GM19099 (cell line): ENCODE measurements around the gene STRADB.

Experiments
- POLR2A ChIP-seq: IDR thresholded peaks from 3 replicates; pipeline ENCODE4 v1.6.1; 2011; ENCODE audit warnings: low read depth; ENCODE audit not compliant: insufficient read length; ENCODE audit errors: extremely low read depth

Gene STRADB

DNA sequence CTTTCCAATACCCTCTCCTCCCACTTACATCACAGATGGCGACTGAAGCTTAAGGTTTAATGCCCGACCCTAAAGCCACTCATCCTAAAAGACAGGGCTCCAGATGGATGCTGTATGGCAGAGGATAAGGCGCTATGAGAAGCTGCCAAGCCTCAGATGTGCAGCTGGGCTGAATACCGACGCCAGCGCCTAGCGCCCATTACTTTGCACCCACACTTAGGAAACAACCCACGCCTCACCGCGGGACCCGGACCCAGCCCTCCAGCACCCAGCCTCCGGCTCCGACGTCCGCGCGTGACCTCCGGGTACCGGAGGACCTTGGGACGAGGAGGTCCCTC lies 617 bp upstream of the STRADB start:
- no peak for TF ChIP-seq POLR2A

DNA sequence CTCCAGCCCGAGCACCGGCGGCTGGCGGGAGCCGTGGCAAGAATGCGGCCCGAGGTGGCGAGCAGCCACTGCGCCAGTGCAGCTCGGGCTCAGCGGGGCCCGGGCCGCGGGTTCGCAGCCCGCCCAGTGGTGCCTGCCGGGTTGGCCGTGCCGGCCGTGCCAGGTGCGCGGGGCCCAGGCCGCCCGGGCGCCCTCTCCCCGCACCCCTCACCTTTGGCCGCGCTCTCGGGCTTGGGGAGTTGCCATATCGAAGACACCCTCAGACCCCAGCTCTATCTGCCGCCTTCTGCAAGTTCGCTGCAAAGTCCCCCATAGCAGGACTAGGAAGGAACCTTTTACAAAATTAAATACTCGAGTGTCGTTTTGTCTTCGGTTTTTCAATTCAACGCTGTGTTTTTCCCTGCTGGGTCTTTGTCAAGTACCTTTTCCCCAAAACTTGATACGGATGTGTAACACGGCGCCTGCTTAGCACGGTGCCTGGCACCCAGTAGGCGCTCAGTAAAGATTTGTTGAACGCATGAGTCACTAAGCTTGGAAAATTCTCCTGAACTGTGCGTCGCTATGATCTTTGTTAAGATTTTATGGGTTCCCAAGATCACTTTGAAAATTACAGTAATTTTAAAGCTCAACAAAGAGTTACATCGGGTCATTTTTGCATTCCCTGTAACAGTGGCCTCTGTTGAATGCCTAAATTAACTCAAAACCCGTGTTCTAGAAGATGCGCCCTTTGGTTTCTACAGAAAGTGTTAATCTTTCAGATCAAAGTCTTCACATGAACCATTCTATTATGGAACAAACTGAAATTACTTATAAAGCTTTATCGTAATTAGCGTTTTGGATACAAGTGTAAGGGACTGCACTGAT lies 750 bp downstream of the STRADB start:
- TF ChIP-seq POLR2A, result no peak

DNA sequence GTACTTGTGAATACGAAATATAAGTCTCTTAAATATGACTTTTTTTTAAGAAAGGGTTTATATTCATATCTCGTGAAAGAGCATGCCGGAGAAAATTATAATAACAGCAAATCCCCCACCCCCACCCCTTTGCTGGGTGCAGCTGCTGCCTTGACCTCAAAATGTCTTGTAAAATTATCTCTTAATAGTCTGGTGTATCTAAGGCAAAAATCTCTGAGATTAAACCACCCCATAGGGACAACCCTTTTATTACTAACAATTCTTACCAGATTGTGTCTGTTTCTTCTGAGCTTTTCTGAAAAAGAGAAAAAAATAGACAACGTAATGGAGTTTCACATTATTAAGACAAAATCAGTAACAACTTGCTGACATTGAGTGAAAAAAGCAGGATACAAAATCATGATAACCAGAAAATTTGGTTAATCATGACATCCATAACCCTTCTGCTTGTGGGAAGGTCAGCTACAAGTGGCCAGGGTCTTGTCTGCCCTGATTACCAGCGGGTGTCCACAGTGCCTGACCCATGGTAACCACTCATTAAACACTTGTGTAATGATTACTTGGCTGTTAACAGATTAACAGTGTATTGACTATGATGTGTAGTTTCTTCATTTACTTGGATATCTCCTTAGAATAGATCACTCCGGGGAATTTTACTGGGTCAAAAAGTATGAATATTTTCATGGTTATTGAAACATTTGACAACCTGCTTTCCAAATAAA lies 1.5 kb downstream of the STRADB start:
- TF ChIP-seq POLR2A, result no peak

DNA sequence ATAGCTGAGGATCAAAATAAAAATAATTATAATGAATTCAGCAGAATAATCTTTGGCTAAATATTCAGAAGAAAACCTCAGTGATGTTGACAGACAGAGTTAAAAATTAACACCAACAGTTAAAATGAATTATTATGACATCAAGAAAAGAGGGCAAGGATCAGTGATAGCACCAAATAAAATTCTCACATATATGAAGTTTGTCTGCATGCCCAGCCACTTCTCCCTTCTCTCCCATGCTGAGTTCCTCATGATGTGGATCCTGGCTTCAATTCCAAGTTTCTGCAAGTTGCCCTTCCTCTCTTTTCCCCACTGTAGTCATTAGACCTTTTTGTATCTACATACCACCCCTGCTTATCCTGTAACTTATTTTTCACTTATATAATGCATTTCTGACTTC lies 6.8 kb downstream of the STRADB start:
- no peak for TF ChIP-seq POLR2A

DNA sequence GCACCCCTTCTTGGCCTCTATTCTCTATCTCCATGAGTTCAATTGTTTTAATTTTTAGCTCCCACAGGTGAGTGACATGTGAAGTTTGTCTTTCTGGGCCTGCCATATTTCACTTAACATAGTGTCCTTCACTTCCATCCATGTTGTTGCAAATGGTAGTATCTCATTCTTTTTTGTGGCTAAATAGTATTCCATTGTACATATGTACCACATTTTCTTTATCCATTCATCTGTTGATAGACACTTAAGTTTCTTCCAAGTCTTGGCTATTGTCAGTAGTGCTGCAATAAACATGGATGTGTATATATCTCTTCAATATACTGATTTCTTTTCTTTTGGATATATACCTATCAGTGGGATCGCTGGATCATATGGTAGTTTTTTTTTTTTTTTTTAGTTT lies 9.0 kb downstream of the STRADB start:
- no peak for TF ChIP-seq POLR2A

DNA sequence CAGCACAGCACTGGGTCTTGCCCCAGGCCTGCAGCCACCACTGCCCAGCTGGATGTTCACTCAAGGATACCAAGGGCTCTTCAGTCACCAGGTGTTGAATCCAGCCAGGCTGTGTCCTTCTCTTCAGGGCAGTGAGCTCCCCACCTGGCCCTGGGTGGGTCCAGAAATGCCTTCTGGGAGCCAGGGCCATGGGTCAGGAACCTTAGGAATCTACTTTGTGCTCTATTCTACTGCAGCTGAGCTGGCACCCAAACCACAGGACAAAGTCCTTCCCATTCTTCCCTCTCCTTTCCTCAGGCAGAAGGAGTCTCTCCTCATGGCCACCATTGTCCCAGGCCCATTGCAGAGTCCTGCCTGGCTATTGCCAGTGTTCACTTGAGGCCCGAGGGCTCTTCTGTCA lies 13.0 kb downstream of the STRADB start:
- TF ChIP-seq POLR2A, result no peak

DNA sequence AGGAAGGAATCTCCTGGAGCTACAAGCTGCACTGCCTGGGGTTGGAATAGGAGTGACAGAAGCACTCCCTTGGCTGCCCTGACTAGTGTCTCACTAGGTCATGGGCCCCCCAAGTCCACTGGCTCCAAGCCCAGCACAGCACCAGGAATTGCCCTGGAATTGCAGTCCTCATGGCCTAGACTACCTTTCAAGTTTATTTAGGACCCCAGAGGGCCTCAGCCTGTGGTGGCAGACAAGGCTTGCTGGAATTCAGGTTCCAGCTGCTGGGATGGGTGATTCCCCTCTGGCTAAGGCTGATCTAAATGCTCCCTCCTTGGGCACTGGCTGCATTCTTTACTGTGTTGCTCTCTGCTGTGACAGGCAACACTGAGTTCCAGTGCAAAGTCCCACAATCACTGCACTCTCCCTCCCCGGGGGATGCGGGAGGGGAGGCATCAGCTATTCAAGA lies 14.0 kb downstream of the STRADB start:
- TF ChIP-seq POLR2A, result no peak

DNA sequence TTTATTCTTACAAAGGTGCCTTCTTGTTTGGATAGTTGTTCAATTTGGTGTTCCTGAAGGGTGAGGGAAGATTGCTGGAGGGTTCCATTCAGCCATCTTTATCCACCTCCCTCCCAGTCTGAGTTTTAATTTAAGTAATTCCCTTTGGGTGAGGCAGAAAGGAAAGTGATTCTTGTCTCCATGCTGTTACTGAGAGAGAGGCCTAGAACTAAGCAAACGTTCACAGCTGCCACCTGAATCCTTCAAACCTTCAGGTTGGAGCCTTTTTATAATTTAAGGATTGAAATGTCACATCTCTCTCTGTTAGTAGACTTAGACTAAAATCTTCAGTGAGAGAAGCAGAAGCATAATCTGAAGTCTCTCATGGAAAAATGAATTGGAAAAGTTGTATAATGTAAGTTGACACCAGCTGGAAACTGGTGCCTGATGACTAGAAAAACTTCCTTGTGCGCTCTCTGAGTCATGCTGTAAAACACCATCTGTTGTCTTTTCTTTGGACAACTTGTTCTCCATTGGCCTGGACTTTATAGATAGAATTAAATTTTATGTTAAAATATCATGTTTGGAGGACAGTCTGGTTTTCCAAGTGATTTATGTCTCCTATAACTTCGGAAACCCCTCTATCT lies 14.6 kb downstream of the STRADB start:
- TF ChIP-seq POLR2A, result no peak

DNA sequence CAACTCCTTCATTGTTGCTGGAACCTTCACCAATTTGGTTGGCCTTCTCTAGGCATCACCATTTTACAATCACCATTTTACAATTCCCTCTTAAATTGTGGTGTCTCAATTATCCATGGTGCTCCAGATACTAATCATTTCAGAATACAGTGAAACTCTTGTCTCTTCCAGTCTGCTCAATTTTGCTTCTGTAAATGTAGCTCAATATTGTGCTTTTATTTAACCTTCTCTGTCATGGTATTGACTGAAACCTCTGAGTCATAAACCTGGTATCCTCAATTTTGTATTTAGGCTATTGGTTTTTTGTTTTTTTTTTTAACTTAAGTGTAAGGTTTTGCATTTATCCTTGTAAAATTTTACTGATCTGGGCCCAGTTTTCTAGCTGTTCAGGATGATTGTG lies 16.1 kb downstream of the STRADB start:
- no peak for TF ChIP-seq POLR2A

DNA sequence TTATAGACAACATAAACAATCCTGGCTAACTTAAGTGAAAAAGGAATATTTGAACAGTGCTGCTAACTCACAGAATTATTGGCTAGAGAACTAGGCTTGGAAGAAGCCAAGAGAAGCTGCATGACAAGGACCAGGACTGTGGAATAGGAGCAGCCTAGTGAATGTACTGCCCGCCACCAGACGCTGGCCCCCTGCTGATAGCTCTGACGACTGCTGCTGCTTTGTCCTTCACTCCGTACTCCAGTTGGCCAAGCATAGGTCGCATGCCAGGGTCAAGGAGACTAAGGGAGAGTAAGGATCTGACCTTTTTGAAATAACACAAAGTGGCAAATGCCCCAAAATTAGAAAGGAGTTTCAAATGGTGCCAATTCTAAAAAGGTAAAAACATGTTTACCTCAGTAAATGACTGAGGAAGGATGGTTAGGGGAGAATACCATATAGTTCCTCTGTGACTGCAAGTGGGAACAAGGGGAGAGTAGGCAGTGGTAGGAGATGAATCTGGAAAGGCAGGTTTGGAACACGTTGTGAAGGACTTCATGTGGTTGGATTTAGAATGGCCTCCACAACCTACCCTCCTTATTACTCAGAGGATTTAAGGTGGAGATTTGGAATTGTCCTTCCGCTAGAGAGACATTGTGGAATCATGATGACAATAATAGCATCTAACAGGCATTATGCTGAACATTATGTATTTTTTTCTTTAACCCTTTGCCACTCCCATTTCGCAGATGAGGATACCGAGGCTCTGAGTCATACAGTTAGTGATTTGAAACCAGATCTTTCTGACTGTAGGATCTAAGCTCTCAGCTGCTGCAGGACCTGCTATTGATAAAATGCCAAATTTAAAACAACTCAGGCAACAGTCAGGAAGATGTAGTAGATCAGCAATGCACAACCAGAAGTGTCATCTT lies 19.5 kb downstream of the STRADB start:
- no peak for TF ChIP-seq POLR2A

DNA sequence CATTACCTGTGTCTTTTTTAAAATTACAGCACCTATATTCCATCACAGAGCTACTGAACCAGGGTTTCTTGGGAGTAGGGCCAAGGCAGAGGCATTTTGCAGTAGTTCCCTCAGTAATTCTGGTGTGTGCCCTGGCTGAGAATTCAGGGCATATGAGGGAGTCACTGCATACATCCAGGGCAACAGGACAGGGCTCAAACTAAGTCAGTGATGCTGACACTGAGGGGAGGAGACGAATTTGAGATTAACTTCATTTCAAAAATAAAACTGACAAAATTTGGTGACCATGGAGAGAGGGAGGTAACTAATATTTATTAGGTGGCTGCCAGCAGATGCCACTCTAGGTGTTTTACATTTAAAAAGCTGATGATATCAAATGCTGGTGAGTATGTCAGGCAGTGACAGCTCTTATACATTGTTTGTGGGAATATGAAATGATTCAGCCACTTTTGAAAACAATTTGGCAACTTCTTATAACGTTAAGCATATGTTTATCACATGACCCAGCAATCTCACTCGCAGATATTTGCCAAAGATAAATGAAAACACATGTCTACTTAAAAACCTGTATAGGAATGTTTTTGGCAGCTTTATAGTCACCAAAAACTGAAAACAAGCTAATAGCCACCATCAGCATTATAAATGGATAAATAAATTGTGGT lies 20.3 kb downstream of the STRADB start:
- TF ChIP-seq POLR2A, result no peak

DNA sequence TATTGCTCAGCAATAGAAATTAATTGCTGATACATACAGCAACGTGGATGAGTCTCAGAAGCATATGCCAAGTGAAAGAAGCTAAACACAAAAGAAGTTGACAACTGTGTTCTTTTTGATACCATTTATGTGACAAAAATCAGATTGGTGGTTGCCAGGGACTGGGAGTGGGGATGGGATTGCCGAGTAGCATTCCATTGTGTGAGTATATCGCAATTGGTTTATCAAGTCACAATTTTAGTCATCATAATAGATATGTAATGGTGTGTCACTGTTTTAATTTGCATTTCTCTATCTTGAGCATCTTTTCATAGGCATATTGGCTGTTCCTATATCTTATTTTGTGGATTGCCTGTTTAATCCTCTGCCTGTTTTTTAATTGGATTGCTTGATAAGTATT lies 20.9 kb downstream of the STRADB start:
- TF ChIP-seq POLR2A, result no peak

DNA sequence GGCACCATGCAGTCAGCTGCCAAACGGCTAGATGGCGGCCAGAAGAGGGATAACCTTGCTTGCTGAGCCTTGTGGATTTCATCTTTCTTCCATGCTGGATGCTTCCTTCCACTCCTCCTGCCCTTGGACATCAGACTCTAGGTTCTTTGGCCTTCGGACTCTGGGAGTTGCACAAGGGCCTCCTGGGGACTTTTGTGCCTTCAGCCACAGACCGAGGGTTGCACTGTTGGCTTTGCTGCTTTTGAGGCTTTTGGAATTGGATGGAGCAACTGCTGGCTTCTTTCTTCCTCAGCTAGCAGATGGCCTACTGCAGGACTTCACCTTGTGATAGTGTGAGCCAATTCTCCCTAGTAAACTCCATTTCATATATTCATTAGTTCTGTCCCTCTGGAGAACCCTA lies 31.0 kb downstream of the STRADB start:
- no peak for TF ChIP-seq POLR2A

DNA sequence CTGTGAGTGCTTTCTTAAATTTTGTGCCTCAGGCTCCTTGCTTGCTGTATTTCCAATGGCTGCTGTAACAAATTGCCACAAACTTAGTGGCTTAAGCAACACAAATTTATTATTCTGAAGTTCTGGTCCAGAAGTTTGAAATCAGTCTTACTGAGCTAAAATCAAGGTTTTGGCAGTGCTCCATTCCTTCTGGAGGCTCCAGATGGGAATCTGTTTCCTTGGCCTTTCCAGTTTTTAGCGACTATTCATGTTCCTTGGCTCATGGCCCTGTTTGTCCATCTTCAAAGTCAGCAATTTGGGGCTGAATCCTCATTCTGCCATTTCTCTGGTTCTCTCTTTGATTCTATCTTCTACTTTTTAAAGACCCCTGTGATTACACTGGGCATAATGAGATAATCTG lies 31.8 kb downstream of the STRADB start:
- TF ChIP-seq POLR2A, result no peak
